NCI-H524 (cell line): Measurements from ENCODE around the gene LCE3B.
"Not testable (repeated sequence)": the region's sequence is repeated elsewhere in the genome, so short reads cannot be mapped to it uniquely, and the experiment has no call there.

Experiments
- DNase-seq, 2 experiments: peaks; one replicate each; lab custom pipeline; 2025; lab: John Stamatoyannopoulos, UW

Gene LCE3B, protein sequence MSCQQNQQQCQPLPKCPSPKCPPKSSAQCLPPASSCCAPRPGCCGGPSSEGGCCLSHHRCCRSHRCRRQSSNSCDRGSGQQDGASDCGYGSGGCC

DNA sequence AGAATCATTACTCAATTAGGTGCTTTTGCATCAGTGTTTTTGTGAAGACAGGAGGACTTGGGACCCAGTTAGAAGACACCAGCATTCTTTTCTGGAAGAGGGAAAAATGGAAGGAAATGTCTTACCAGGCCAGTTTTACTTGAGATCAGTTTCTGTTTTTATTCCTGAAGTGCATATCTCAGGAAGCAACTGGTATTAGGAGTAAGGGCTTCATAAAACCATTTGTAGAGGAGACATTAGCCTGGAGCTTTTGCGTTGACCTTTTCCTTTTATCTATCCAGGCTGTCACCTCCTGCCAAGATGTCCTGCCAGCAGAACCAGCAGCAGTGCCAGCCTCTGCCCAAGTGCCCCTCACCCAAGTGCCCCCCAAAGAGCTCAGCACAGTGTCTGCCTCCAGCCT, at the start of gene LCE3B:
LCE3B (plus strand) TSS at position 301 of the 400 bp plus-strand sequence; CDS start at position 301, 0 bp downstream.
- DNase-seq, result no peak

DNA sequence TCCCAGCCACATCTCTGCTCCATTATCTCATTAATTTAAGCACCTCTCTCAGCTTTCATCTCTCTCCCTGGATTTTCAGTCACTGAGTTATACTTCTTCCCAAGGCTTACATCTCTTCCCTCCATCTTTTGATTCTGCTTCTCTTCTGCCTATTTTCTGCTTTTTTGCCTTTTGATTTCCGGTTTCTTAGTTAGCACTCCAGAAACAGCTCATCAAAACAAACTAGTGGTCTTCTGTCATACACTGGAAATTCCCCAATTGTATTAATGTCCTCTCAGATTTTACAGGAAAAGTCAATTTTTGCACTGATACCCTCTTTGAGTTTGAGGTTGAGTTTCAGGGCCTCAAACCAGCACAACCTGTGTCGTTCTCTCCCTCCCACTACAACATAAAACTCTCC, 48.5 kb upstream of the LCE3B start:
- DNase-seq, result no peak

DNA sequence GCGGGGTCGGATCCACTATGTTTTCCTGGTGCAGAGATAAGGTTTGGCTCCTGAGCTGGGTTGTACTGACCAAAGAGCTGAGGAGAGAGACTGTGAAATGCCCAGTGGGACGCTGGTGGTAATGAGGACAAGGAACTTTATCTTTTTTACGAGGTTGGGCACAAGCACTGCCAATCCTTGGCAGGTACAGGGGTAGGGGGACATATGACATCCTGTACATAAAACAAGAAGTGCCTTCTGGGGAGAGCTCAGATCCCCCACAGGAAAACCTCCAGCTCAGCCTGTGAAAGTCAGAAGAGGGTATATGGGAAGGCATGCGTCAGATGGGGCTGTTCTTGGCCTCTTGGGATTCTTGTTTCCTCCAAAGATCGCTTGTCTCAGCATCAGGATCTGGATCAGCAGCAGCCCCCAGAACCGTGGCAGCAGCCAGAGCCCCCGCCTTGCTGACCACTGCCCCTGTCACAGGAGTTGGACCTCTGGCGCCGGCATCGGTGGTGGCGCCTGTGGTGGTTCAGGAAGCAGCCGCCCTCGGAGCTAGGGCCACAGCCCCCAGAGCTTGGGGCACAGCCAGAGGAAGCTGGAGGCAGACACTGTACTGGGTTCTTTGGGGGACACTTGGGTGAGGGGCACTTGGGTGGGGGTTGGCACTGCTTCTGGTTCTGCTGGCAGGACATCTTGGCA, 47.9 kb upstream of the LCE3B start:
- DNase-seq, result no peak

DNA sequence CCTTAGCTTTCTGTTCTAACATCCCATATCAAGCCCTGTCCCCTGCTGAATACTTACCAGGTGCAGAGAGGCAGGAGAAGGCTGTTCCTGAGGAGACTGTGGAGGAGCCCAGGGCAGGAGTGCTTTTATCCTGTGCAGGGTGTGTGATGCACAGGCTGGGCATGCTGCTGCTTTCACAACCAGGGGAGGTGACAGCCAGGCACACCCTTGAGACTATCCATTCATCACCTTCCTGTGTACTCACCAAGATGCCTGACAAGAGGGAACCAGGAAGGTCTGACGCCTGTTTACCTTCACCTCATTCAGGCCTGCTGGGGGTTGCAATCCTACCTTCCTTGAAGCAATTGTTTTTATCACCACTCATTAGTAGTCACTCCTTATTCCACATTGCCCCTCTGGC, 46.9 kb upstream of the LCE3B start, which contains the start of gene LCE3E:
LCE3E (minus strand) TSS at position 100 of the 400 bp plus-strand sequence. CDS start 572 bp downstream, outside the sequence.
- no peak for DNase-seq

DNA sequence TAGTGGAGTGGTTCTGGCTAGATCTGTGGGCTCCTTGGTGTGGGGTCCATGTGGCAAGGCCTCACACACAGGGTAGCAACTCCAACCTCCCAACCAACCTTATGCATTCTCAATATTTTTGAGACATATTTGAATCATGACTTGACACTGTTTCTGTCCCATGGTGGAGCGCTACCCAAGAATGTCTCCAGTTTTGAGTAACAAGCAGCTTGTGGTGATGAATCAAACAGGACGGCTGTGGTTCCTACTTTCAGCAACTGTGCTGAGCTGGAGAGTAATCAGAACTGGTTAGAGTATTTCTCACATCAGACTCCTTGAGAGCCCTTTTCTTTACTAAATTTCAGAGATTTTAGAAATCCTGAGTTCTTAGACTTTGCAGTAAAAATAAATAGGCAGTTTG, 36.4 kb upstream of the LCE3B start:
- DNase-seq, result no peak

DNA sequence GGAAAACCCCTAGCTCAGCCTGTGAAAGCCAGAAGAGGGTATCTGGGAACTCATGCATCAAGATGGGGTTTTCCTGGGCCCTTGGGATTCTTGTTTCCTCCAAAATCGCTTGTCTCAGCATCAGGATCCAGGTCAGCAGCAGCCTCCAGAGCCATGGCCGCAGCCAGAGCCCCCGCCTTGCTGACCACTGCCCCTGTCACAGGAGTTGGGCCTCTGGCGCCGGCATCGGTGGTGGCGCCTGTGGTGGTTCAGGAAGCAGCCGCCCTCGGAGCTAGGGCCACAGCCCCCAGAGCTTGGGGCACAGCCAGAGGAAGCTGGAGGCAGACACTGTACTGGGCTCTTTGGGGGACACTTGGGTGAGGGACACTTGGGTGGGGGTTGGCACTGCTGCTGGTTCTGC, 34.1 kb upstream of the LCE3B start:
- DNase-seq, result not testable (repeated sequence)

DNA sequence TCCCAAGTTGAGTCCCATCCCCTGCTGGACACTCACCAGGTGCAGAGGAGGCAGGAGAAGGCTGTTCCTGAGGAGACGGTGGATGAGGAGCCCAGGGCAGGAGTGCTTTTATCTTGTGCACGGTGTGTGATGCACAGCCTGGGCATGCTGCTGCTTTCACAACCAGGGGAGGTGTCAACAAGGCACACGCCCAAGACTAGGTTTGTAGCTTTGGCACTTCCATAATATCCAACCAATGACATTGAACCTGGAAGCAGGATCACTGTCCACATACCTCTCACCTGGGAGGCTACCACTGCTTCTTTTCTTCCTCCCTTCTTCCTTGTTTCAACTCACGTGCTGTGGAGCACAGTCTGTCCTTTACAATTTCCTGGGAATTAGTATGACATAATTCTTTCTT, 33.2 kb upstream of the LCE3B start, which contains the start of gene LCE3D:
LCE3D (minus strand) TSS at position 84 of the 400 bp plus-strand sequence. CDS start 580 bp downstream, outside the sequence.
- DNase-seq, result no peak

DNA sequence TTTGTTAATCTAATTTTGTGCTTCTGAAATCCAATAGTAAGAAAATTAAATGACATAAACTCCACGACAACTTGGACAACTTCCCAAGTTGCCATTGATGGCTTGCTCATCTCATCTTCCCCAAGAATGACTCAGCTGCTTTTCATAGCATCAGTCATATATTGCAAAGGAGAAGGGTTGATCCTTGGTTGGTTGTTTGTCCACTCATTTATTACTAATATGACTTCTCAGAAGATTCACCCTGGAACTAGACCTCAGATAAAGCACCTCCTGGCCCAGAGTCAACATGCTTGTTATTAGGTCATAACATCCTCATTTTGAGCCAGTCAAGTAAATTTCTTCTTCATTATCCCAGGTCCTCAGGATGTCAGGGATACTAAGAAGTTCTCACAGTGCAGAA, 31.0 kb upstream of the LCE3B start:
- DNase-seq, result no peak

DNA sequence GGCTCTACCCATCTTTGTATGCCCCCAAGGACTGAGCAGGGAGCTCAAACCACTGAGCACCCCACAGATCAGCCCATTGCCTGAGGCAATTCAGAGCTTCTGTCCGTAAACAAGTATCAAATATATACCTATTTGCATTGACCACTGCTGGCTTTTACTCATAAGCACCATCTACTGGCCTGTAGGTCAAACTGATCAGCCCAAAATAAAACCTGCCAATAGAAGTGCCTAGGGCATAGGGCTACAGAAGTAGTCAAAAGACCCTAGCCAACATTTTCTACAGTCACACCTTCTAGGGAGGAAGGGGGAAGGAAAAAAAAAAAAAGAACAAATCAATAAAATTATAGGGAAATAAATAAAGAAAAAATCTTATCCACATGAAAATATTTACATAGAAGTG, 28.0 kb upstream of the LCE3B start:
- no peak for DNase-seq

DNA sequence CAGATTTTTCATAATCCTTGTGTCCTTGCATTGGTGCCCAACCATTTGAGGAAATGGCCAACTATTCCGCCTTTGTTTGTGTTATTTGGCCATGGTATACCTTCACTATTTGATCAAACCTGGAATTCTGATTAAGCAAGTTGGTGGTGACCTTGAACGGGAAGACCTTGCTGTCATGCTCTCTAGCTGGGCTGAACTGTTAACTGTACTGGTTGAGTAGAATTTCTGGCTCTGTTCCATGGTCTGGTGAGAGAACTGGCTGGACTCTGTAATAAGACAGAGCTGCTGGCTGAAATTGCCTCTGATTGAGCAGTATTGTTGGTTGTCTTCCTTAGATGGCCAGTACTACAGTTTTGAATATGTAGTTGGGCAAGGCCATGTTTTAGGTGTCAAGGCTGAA, 16.6 kb upstream of the LCE3B start:
- no peak for DNase-seq

DNA sequence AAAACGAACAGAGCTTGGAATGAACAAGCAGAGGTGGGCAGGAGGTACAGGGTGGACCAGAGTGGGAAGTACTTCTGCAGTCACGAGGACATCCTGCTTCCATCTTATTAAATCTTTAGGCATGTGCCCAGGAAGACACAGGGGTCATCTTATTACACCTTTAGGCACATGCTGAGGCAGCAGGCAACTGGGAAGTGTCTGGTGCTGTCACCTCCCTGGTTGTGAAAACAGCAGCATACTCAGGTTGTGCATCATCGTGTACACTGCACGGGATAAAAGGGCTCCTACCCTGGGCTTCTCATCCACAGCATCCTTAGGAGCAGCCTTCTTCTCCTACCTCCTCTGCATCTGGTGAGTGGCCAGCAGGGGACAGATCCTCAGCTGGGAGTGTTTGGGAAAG, 13.7 kb upstream of the LCE3B start, which contains the start of gene LCE3C:
LCE3C (plus strand) TSS at position 301 of the 400 bp plus-strand sequence. CDS start 498 bp downstream, outside the sequence.
- DNase-seq, result no peak

DNA sequence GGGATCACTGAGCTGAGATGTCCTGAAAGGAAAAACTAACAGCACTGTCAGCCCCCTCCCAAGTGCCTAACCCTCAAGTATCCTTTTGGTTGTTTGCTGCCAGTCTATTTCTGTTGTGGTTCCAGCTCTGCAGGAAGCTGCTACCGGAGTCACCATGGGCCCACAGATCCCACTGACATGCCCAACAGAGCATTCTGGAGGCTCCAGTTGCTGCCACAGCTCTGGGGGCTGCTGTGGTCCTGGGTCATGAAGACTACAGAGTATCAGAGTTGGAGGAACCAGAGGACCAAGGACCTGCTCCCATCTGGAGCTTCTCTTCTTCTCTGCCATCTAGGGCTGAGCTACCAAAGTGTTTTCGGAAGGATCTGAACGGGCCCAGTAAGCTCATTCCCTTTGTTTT, 8.4 kb downstream of the LCE3B start:
- no peak for DNase-seq

DNA sequence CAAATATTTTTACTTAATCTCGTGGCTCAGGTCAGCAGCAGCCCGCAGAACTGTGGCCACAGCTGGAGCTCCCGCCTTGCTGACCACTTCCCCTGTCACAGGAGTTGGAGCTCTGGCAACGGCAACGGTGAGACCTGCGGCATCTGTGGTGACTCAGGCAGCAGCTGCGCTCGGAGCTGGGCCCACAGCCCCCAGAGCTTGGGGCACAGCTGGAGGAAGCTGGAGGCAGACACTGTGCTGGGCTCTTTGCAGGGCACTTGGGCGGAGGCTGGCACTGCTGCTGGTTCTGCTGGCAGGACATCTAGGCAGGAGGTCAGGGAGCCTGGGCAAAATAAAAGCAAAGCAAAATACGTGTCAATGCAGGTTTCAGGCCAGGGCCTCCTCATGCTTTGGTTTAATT, 9.2 kb downstream of the LCE3B start, which contains the start of gene LCE3A:
LCE3A (minus strand) TSS at position 301 of the 400 bp plus-strand sequence; CDS start at position 301, 0 bp downstream.
- DNase-seq, result no peak

DNA sequence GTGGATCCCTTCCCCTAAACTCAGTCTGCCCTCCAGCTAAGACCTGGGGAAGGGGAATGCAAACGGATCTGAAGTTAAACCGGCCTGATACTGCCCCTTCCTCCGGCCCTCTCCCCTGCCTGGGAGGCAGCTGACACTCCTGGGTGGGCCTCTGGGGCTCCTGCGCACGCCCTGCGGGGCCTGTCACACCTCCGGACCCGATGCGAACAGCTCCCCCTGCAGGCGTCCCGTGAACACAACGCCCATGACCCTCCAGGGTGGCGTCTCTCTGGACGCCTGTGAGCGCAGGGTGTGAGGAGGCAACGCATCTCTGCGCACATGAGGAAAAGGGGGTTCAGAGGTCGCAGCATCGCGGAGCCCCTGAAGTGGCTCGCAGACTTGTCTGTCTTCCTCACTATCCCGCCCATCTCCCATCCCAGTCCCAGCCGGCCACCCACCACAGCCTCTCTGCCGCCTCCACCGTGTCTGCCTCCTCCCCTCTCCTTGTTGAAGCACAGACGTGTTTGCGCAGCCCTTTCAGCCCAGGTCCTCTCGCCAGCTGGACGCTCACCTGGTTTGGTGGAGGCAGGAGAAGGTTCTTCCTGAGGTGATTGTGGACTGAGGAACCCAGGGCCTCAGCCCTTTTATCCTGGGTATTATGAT, 9.7 kb downstream of the LCE3B start:
- DNase-seq, result no peak

DNA sequence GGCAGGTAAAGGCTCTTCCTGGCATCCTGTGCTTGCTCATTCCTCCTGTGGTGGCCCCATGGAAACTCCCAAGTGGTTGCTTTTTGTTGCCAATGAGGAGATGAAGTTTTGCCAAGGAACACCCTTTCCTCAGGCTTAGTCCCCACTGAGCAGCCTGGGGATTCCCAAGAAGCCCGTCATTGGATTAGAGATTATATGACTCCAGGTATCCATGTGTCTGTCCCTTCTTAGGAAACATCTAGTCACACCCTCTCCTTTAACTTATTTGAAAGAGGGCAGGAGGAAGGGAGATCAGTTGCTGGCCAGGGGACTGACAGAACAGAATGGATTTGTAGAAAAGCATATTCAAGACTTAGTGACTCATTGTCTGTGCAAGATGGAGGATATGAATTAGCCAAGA, 13.1 kb downstream of the LCE3B start:
- DNase-seq, result no peak

DNA sequence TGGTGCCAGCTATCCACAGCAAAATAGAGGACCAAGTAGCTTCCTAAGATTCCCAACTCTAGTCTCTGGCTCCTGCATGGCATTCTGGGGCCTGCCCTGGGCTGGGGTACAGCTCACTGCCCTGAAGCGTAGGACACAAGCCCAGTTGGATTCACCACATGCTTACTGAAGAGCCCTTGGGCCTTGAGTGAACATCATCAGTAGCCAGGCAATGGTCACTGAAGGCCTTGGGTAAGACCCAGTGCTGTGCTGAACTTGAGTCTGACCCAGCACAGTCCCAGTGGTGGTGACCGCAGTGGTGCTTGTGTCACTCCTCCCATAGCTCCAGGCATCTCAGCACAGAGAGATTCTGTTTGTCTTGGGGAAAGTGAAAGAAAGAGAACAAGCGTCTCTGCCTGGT, 17.0 kb downstream of the LCE3B start:
- no peak for DNase-seq

DNA sequence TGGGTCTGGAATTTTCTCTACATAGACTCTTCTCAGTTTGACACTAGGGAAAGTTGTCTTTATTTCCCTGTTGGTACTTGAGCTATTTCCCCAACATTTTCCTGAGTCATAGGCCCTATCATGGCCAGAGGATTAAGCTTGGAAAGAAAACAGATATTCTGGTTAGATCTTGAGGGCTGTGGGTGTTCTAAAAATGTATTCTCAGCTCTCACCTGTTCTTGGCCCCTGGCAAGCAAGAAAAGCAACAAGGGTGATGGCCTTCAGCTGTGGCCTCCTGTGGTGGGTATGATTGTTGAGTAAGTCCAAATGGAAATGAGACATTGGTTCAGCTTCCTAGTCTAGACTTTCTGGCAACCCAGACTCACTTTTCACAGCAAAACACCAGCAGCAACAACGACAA, 26.7 kb downstream of the LCE3B start:
- no peak for DNase-seq

DNA sequence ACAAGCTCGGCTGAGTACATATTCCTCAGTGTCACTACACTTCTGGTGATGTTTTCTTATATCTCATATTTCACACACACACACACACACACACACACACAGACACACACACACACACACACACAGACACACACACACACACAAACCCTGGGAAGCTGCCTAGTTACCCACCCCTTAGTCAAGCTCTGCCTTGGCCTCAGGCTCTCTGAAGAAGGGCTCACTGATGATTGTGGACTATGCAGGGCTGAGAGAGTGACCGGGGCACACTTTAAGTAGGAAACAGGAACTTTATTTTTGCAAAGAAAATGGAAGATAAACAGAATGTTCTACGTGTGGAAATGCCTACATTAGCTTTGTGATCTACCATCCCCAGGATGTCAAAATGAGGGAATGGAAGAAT, 30.3 kb downstream of the LCE3B start:
- DNase-seq, result no peak

DNA sequence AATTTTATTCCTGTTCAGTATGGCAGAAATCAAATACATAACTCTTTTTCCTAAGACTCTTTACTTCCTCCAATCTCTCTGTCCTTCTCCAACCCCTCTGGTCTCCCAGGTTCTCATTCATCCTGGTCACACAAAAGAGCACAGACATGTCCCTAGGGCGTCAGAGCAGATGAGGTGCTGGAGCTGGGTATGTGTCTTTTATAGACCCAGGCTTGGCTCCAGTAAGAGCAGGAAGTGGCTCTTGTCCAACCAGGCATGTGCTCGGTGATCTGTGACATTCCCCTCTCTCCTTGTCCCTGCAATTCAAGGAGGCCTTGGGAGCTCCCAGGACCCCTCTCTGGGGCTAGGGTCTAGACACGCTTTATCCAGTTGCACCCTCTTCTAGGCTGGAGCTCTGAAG, 31.5 kb downstream of the LCE3B start:
- no peak for DNase-seq

DNA sequence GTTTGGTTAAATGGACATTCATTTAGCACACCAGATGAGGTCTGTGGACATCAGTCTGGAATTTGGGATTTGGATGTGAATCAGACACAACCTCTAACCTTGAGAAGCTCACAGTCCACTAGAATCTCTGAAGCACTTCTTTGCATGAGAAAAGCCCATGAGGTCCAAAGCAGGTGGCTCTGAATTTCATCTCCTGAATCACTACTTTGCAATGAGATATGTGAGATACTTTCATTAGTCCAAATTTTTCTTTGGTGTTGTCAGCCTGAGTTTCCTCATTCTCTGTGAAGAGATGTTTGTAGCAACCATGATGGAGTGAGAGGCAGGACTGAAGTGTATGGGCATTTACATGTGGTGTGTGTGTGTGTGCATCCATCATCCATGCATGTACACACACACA, 33.0 kb downstream of the LCE3B start:
- DNase-seq, result no peak

DNA sequence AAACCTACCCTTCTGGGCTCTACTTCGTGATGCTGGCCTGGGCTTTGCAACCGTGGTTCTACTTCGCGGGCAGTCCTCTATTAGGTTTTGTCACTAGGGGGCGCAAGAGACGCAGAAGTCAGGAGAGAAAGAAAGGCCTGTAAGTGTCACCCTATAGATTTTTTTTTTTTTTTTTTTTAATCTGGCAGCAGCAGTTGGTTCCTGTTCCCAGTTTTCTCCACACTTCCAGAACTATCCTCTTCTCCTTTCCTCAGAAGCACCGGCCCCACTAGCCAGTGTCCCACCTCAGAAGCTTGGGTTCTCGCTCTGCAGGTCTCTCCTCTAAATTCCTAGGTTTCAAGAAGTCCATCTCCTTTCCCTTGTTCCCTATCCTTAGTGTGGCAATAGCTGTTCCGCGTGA, 40.5 kb downstream of the LCE3B start:
- peak; percentile 4 to 25 for DNase-seq

DNA sequence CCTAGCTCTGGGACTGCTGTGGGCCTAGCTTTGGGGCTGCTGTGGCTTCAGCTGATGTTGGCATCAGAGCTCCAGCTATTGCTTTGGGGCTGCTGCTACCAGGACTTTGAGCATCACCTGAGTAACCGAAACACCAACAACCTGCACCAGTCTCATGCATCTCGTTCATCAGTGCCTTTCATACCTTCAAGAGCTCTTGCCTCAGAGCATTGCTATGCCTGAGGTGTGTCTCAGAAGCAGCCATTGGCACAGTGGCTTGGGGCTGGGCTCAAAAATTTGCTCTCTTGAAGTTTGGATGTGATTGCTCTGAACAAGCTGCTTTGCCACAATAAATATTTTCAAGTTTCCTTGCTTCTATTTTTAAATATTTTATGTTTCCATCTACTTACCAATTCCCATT, 42.8 kb downstream of the LCE3B start:
- no peak for DNase-seq

DNA sequence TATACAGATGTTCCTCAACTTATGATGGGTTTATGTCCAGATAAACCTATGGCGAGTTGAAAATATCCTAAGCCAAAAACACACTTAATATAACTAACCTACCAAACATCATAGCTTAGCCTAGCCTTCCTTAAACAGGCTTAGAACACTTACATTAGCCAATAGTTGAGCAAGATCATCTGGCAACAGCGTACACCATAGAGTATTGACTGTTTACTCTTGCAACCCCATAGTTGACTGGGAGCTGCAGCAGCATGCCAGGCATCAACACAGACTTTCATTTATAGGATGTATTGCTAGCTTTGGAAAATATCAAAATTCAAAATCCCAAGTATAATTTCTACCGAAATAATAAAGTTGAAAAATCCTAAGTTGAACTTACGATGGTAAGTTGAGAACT, 44.1 kb downstream of the LCE3B start:
- DNase-seq, result no peak
